COLO668 (cell line): Measurements from ENCODE around the gene EPB41L1.

Experiments used
- DNase-seq: peaks from one replicate; lab custom pipeline; 2025; ENCODE audit not compliant: unreplicated experiment; lab: John Stamatoyannopoulos, UW

The EPB41L1 gene

GRCh38 chr20:36154700-36155628 lies at the start of gene EPB41L1:
Gene EPB41L1 (plus strand): TSS chr20:36154740. CDS start chr20:36173778, 19,038 bp downstream.
- no peak for DNase-seq

GRCh38 chr20:36104856-36105255 lies 49.7 kb upstream of the EPB41L1 start:
- DNase-seq = no peak

GRCh38 chr20:36105711-36106226 lies 48.8 kb upstream of the EPB41L1 start:
- peak; percentile 20 for DNase-seq

GRCh38 chr20:36106606-36107005 lies 47.9 kb upstream of the EPB41L1 start:
- no peak for DNase-seq

- DNase-seq = no peak
These were observed 46.7 kb upstream of the EPB41L1 start for GRCh38 chr20:36107881-36108280.

GRCh38 chr20:36109251-36109947 lies 45.1 kb upstream of the EPB41L1 start:
- DNase-seq = no peak

- no peak for DNase-seq
These were observed 43.5 kb upstream of the EPB41L1 start for GRCh38 chr20:36110994-36111393.

GRCh38 chr20:36112112-36112511 lies 42.4 kb upstream of the EPB41L1 start:
- DNase-seq = no peak

- no peak for DNase-seq
These were observed 41.5 kb upstream of the EPB41L1 start for GRCh38 chr20:36113036-36113435.

GRCh38 chr20:36113566-36114250 lies 40.8 kb upstream of the EPB41L1 start:
- DNase-seq = no peak

GRCh38 chr20:36114707-36115106 lies 39.8 kb upstream of the EPB41L1 start:
- DNase-seq = no peak

GRCh38 chr20:36115925-36116324 lies 38.6 kb upstream of the EPB41L1 start:
- no peak for DNase-seq

GRCh38 chr20:36116807-36117441 lies 37.6 kb upstream of the EPB41L1 start:
- DNase-seq = no peak

GRCh38 chr20:36117638-36118037 lies 36.9 kb upstream of the EPB41L1 start:
- no peak for DNase-seq

GRCh38 chr20:36118371-36118770 lies 36.2 kb upstream of the EPB41L1 start:
- DNase-seq = no peak

GRCh38 chr20:36119537-36119936 lies 35.0 kb upstream of the EPB41L1 start:
- no peak for DNase-seq

- DNase-seq = no peak
These were observed 34.3 kb upstream of the EPB41L1 start for GRCh38 chr20:36120241-36120640.

GRCh38 chr20:36120991-36121390 lies 33.5 kb upstream of the EPB41L1 start:
- DNase-seq = no peak

- peak; percentile 54 for DNase-seq
These were observed 32.3 kb upstream of the EPB41L1 start for GRCh38 chr20:36121981-36122930.

GRCh38 chr20:36122931-36123288 lies 31.6 kb upstream of the EPB41L1 start:
- no peak for DNase-seq
